H1 (cell line): ENCODE measurements around the gene JAKMIP3. TPM values are rescaled to one million over a fixed set of nuclear protein-coding genes. Genes with fewer than 3 reads are reported as not detected.

Experiments
- BCL11A ChIP-seq, 2 experiments: IDR thresholded peaks; one replicate each; pipeline ENCODE4 v1.6.1; 2011; ENCODE audit warnings: low read depth in 2 of 2, low read length in 2 of 2, mild to moderate bottlenecking in 2 of 2
- CHD2 ChIP-seq: IDR thresholded peaks from 2 replicates; pipeline ENCODE4 v1.6.1; 2012; ENCODE audit warnings: low read length, improper control_type of control experiment
- CREB1 ChIP-seq: IDR thresholded peaks from 2 replicates; pipeline ENCODE4 v1.6.1; 2012; ENCODE audit warnings: inconsistent platforms
- CTCF ChIP-seq, 3 experiments: IDR thresholded peaks; 1 replicate in 2 of 3; 2 replicates in 1 of 3; pipeline versions ENCODE4 v1.5.1 to v1.6.1; 2011; ENCODE audit warnings: low read length in 3 of 3, mild to moderate bottlenecking in 3 of 3, inconsistent platforms in 2 of 3, low read depth in 1 of 3, moderate library complexity in 1 of 3; ENCODE audit not compliant: insufficient read depth in 1 of 3; ENCODE audit errors: control extremely low read depth in 1 of 3
- KDM1A ChIP-seq: fragments of 200-600, 300-600 bp; sonication (generic); IDR thresholded peaks from 2 replicates; pipeline ENCODE4 v1.7.1; 2016; ENCODE audit warnings: mild to moderate bottlenecking, low read length, borderline replicate concordance
- PHF8 ChIP-seq: fragments of 200-600 bp; sonication (generic); conservative IDR thresholded peaks from 2 replicates; pipeline ENCODE4 v1.7.1; 2012; ENCODE audit warnings: low read depth, mild to moderate bottlenecking, inconsistent platforms, low read length, moderate library complexity
- YY1 ChIP-seq: IDR thresholded peaks from 2 replicates; pipeline ENCODE4 v1.6.1; 2011; ENCODE audit warnings: low read depth, mild to moderate bottlenecking, low read length
- polyA plus RNA-seq, 7 experiments: library from polyadenylated mRNA; depleted of rRNA in 3 of 7; stranded (reverse) in 5 of 7; unstranded in 2 of 7; fragments of >200 nt in 5 of 7; fragments of 200-250 nt in 2 of 7; gene quantifications; 1 replicate in 5 of 7; 2 replicates in 1 of 7; 4 replicates in 1 of 7; pipeline versions ENCODE4 v1.2.1 to v1.2.3, GENCODE V29; 2011 to 2013; ENCODE audit warnings: missing spikeins in 2 of 7, mixed read lengths in 2 of 7
- total RNA-seq: library from RNA; stranded (reverse); fragmentation: NEBNext Ultra II Directional; extraction: Animal tissue kit (Norgen Biotek cat#: 25700); gene quantifications from 2 replicates; pipeline ENCODE4 v1.2.1, GENCODE V29; 2021
- TF ChIP-seq, protein P1 (sequence below): fragments of 300-600 bp; sonication (generic); IDR thresholded peaks from 2 replicates; pipeline ENCODE4 v1.7.1; 2012; ENCODE audit warnings: low read length, moderate library complexity, mild to moderate bottlenecking, inconsistent platforms; ENCODE audit not compliant: insufficient replicate concordance

JAKMIP3 gene
- total and polyA plus RNA-seq, 2 of the 8 experiments (the other 6 are each of a cell fraction or from before 2014, with no cell fraction given): 0.83 to 0.91 TPM

GRCh38 chr10:132102071-132102716, 36.4 kb downstream of the JAKMIP3 start (continued):
- TF ChIP-seq, protein P1, sequence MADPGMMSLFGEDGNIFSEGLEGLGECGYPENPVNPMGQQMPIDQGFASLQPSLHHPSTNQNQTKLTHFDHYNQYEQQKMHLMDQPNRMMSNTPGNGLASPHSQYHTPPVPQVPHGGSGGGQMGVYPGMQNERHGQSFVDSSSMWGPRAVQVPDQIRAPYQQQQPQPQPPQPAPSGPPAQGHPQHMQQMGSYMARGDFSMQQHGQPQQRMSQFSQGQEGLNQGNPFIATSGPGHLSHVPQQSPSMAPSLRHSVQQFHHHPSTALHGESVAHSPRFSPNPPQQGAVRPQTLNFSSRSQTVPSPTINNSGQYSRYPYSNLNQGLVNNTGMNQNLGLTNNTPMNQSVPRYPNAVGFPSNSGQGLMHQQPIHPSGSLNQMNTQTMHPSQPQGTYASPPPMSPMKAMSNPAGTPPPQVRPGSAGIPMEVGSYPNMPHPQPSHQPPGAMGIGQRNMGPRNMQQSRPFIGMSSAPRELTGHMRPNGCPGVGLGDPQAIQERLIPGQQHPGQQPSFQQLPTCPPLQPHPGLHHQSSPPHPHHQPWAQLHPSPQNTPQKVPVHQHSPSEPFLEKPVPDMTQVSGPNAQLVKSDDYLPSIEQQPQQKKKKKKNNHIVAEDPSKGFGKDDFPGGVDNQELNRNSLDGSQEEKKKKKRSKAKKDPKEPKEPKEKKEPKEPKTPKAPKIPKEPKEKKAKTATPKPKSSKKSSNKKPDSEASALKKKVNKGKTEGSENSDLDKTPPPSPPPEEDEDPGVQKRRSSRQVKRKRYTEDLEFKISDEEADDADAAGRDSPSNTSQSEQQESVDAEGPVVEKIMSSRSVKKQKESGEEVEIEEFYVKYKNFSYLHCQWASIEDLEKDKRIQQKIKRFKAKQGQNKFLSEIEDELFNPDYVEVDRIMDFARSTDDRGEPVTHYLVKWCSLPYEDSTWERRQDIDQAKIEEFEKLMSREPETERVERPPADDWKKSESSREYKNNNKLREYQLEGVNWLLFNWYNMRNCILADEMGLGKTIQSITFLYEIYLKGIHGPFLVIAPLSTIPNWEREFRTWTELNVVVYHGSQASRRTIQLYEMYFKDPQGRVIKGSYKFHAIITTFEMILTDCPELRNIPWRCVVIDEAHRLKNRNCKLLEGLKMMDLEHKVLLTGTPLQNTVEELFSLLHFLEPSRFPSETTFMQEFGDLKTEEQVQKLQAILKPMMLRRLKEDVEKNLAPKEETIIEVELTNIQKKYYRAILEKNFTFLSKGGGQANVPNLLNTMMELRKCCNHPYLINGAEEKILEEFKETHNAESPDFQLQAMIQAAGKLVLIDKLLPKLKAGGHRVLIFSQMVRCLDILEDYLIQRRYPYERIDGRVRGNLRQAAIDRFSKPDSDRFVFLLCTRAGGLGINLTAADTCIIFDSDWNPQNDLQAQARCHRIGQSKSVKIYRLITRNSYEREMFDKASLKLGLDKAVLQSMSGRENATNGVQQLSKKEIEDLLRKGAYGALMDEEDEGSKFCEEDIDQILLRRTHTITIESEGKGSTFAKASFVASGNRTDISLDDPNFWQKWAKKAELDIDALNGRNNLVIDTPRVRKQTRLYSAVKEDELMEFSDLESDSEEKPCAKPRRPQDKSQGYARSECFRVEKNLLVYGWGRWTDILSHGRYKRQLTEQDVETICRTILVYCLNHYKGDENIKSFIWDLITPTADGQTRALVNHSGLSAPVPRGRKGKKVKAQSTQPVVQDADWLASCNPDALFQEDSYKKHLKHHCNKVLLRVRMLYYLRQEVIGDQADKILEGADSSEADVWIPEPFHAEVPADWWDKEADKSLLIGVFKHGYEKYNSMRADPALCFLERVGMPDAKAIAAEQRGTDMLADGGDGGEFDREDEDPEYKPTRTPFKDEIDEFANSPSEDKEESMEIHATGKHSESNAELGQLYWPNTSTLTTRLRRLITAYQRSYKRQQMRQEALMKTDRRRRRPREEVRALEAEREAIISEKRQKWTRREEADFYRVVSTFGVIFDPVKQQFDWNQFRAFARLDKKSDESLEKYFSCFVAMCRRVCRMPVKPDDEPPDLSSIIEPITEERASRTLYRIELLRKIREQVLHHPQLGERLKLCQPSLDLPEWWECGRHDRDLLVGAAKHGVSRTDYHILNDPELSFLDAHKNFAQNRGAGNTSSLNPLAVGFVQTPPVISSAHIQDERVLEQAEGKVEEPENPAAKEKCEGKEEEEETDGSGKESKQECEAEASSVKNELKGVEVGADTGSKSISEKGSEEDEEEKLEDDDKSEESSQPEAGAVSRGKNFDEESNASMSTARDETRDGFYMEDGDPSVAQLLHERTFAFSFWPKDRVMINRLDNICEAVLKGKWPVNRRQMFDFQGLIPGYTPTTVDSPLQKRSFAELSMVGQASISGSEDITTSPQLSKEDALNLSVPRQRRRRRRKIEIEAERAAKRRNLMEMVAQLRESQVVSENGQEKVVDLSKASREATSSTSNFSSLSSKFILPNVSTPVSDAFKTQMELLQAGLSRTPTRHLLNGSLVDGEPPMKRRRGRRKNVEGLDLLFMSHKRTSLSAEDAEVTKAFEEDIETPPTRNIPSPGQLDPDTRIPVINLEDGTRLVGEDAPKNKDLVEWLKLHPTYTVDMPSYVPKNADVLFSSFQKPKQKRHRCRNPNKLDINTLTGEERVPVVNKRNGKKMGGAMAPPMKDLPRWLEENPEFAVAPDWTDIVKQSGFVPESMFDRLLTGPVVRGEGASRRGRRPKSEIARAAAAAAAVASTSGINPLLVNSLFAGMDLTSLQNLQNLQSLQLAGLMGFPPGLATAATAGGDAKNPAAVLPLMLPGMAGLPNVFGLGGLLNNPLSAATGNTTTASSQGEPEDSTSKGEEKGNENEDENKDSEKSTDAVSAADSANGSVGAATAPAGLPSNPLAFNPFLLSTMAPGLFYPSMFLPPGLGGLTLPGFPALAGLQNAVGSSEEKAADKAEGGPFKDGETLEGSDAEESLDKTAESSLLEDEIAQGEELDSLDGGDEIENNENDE: no peak
- TF ChIP-seq CREB1 (no peak), YY1 (no peak), KDM1A (no peak), PHF8 (no peak), CTCF (IDR thresholded peaks at IDR 0.05; ENCODE audit: control extremely low read depth in 1 of 3, insufficient read depth in 1 of 3, low read depth in 1 of 3, low read length in 3 of 3) (no peak), CHD2 (no peak), BCL11A (IDR thresholded peaks at IDR 0.05; ENCODE audit: low read depth in 2 of 2, low read length in 2 of 2) (no peak)
